Gastroesophageal sphincter (tissue), 4 donors: ENCODE results near the gene GOLGA6L26. TPM values are rescaled to one million over a fixed set of nuclear protein-coding genes. Genes with fewer than 3 reads are reported as not detected.
A peak's percentile ranks its signal among the peaks of the same experiment; 100 is the strongest.
"Not testable (repeated sequence)": the region's sequence is repeated elsewhere in the genome, so short reads cannot be mapped to it uniquely, and the experiment has no call there.

Source experiments
- ATAC-seq: fragments of 150-250 bp; one replicate; pipeline ENCODE4 v1.9.1; 2016; ENCODE audit warnings: mild to moderate bottlenecking, moderate library complexity
- H3K27ac ChIP-seq, 4 donors: fragments of 200-600 bp; sonication (generic) in 3 of 4; 1 replicate in 3 of 4; 2 replicates in 1 of 4; pipeline ENCODE4 v1.5.1; 2016 to 2019
- H3K27me3 ChIP-seq: fragments of 200-600 bp; sonication (generic); one replicate; pipeline ENCODE4 v1.5.1; 2019
- H3K36me3 ChIP-seq, 2 donors: fragments of 200-600 bp; sonication (generic); one replicate each; pipeline ENCODE4 v1.5.1; 2019; ENCODE audit warnings: control low read depth in 1 of 2
- H3K4me1 ChIP-seq, 3 donors: fragments of 200-600 bp; sonication (generic); 1 replicate in 2 of 3; 2 replicates in 1 of 3; pipeline ENCODE4 v1.5.1; 2016 to 2019; ENCODE audit warnings: control low read depth in 2 of 3
- H3K4me3 ChIP-seq, 2 donors: fragments of 200-600 bp; sonication (generic); one replicate each; pipeline ENCODE4 v1.5.1; 2019; ENCODE audit warnings: mild to moderate bottlenecking in 1 of 2, moderate library complexity in 1 of 2
- H3K9me3 ChIP-seq, 3 donors: fragments of 200-600 bp; sonication (generic); one replicate each; pipeline ENCODE4 v1.5.1; 2017 to 2019; ENCODE audit warnings: control low read depth in 2 of 3
- EP300 ChIP-seq: sonication (generic); formaldehyde crosslinking; IDR thresholded peaks from one replicate; pipeline ENCODE4 v1.6.1; 2017; ENCODE audit warnings: antibody characterized with exemption, mild to moderate bottlenecking
- POLR2A ChIP-seq, 2 donors: fragments of 450-650 bp; IDR thresholded peaks; one replicate each; pipeline ENCODE4 v1.6.1; 2017; ENCODE audit warnings: antibody characterized with exemption in 2 of 2, mild to moderate bottlenecking in 2 of 2, moderate library complexity in 1 of 2
- POLR2AphosphoS5 ChIP-seq: sonication (generic); formaldehyde crosslinking; IDR thresholded peaks from one replicate; pipeline ENCODE4 v1.6.1; 2017; ENCODE audit warnings: antibody characterized with exemption
- WGBS, 2 donors: methylation state at CpG; one replicate each; pipeline ENCODE4 v1.1.5; 2018; ENCODE audit warnings: low coverage in 1 of 2; 5-methylcytosine and 5-hydroxymethylcytosine counted together
- total RNA-seq, 4 donors: library from RNA; depleted of rRNA; stranded (reverse); fragments of >200 nt; gene quantifications; one replicate each; pipeline ENCODE4 v1.1.0, GENCODE V29; 2016
- TF ChIP-seq, protein P1 (sequence below), 4 experiments: fragments of 200-600 bp in 2 of 4; fragments of 450-650 bp in 2 of 4; sonication (generic) in 1 of 4; IDR thresholded peaks; one replicate each; pipeline ENCODE4 v1.5.1; 2017 to 2019; ENCODE audit warnings: antibody characterized with exemption in 4 of 4, mild to moderate bottlenecking in 2 of 4, moderate library complexity in 2 of 4

GOLGA6L26 gene
- total RNA-seq, 4 donors from 2014 or later: 0.27 TPM; not detected in 3

DNA sequence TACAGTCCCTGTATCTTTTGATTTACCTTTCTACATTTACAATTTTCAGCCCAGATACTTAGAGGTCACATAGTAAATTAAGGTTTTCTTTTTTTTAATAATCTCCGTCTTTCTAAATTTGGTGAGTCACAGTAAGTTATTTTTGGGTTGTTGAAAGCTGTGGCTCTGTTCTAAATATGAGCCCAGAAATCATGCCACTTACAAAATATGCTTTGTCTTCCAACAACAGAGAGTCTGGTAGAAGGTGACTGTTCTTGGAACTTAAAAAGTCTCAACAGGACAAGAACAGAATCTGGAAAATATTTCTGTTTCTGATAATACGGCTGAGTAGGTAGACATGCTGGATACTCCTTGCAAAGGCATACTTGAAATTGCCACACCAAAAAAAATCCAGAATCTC is 36.6 kb upstream of the GOLGA6L26 start:
- 13 to 31% methylated on average over 1 to 2 of the region's 2 CpGs for WGBS, 2 donors
- TF ChIP-seq, protein P1, sequence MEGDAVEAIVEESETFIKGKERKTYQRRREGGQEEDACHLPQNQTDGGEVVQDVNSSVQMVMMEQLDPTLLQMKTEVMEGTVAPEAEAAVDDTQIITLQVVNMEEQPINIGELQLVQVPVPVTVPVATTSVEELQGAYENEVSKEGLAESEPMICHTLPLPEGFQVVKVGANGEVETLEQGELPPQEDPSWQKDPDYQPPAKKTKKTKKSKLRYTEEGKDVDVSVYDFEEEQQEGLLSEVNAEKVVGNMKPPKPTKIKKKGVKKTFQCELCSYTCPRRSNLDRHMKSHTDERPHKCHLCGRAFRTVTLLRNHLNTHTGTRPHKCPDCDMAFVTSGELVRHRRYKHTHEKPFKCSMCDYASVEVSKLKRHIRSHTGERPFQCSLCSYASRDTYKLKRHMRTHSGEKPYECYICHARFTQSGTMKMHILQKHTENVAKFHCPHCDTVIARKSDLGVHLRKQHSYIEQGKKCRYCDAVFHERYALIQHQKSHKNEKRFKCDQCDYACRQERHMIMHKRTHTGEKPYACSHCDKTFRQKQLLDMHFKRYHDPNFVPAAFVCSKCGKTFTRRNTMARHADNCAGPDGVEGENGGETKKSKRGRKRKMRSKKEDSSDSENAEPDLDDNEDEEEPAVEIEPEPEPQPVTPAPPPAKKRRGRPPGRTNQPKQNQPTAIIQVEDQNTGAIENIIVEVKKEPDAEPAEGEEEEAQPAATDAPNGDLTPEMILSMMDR (IDR thresholded peaks at IDR 0.05): no peak
- TF ChIP-seq POLR2A (IDR thresholded peaks at IDR 0.05) (no peak), EP300 (no peak), POLR2AphosphoS5 (no peak)
- H3K4me3 ChIP-seq: no peak overlapping the region
- ATAC-seq: no peak
- no peaks in the 10 kb centered on the region for H3K4me1 ChIP-seq
- H3K27me3 ChIP-seq: no peaks in the 10 kb centered on the region
- H3K9me3 ChIP-seq: no peaks in the 10 kb centered on the region
- no peak overlapping the region for H3K27ac ChIP-seq
- H3K36me3 ChIP-seq: no peaks in the 10 kb centered on the region

DNA sequence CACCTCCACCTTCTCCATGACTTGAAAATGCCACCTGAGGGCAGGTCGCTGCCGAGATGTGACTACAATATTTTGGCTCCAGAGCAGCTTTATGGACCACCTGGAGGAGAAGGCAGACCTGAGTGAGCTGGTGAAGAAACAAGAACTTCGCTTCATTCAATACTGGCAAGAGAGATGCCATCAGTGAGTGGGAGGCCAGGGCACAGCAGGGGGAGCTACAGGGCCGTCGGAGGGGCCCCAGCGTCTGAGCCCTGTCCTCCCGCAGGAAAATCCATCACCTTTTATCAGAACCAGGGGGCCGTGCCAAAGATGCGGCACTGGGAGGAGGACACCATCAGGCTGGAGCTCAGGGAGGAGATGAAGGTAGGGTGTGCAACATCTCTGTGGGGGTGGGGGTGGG is 30.3 kb upstream of the GOLGA6L26 start:
- not testable (repeated sequence) for H3K27ac ChIP-seq, H3K36me3 ChIP-seq, H3K27me3 ChIP-seq, H3K4me3 ChIP-seq, H3K9me3 ChIP-seq, ATAC-seq, H3K4me1 ChIP-seq
- TF ChIP-seq, protein P1 (IDR thresholded peaks at IDR 0.05): peak in 1 of 4 experiments; percentile 15
- WGBS, 2 donors: no CpG with 5 or more reads among the region's 9 CpGs

DNA sequence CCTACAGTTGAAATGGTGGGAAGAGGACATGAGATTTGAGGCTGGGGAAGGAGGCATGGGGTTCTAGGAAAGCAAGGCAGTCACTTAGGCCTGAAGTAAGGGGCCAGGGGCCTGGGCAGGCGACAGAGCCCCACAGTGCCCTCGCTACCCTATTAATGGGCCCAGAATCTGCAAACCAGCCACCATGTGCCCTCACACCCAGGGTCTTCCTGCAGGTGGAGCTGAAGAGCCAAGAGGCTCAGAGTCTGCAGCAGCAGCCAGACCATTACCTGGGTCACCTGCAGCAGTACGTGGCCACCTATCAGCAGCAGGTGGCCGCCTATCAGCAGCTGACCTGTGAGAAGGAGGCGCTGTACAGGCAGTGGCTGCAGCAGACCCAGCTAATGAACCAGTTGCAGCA is 28.6 kb upstream of the GOLGA6L26 start:
- H3K36me3 ChIP-seq, H3K9me3 ChIP-seq, H3K4me1 ChIP-seq, ATAC-seq, H3K27me3 ChIP-seq, H3K4me3 ChIP-seq, H3K27ac ChIP-seq: not testable (repeated sequence)
- WGBS, 2 donors: no CpG with 5 or more reads among the region's 5 CpGs

DNA sequence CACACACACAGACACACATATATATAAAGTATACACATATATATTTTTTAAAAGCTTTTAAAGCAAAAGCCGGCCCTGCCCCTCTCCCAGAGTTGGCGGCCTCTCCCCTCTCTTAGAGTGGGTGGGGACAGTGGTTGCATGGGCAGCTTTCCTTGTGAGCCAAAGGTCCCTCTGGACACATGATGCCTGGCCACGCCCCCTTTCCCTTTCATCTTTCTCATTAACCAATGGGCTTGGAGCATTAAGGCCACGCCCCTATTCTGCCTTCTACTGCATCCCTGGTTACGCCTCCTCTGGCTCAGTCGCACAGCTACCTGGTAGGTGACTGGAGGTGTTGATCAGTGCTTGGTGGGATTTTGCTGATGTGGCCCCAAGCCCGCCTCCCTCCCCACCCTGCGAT is 20.5 kb upstream of the GOLGA6L26 start, which contains the start of gene GOLGA8S:
Gene GOLGA8S (plus strand): TSS at position 301 of the 400 bp plus-strand sequence. CDS start 62 bp downstream, at position 363.
- not testable (repeated sequence) for H3K9me3 ChIP-seq, H3K4me1 ChIP-seq, H3K36me3 ChIP-seq, H3K27ac ChIP-seq, ATAC-seq, H3K4me3 ChIP-seq, H3K27me3 ChIP-seq
- WGBS, 2 donors: no CpG with 5 or more reads among the region's 8 CpGs

DNA sequence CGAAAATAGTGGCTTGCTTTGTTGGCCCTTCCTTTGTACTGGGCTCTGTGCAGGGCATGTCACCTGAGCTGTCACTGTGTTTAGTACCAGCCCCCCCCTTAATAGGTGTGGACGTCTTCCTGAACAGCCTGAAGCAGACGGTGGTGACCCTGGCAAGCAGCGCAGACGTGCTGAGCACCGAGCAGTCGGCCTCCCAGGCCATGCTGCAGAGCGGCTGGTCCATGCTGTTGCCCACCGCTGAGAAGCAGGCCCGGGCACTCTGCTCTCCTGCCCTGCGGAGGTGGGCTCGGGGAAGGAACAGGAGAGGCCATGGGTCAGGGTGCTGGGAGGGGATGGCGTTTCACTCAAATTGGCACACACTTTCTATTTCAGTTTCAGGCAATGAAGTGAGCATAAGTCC is 22.8 kb downstream of the GOLGA6L26 start:
- not testable (repeated sequence) for H3K4me3 ChIP-seq, H3K4me1 ChIP-seq, H3K9me3 ChIP-seq, ATAC-seq, H3K27me3 ChIP-seq, H3K27ac ChIP-seq
- WGBS, 2 donors: 80 to 82% methylated on average over 2 to 9 of the region's 13 CpGs
- H3K36me3 ChIP-seq: peaks cover 0 to 49% of the 10 kb centered on the region in 2 donors

DNA sequence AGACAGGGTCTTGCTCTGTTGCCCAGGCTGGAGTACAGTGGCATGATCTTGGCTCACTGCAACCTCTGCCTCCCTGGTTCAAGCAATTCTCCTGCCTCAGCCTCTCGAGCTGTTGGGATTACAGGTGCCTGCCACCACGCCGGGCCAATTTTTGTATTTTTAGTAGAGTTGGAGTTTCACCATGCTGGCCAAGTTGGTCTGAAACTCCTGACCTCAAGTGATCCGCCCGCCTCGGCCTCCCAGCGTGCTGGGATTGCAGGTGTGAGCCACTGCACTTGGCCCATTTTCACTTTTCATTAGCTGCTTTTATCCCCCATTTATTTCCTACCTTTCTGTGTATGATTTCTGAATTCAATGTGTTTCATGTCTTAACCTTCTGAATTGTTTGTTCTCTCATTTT is 28.1 kb downstream of the GOLGA6L26 start:
- H3K36me3 ChIP-seq: peaks cover 0 to 51% of the 10 kb centered on the region in 2 donors
- WGBS, 2 donors: 86 to 98% methylated on average over 4 to 6 of the region's 7 CpGs
- not testable (repeated sequence) for ATAC-seq

DNA sequence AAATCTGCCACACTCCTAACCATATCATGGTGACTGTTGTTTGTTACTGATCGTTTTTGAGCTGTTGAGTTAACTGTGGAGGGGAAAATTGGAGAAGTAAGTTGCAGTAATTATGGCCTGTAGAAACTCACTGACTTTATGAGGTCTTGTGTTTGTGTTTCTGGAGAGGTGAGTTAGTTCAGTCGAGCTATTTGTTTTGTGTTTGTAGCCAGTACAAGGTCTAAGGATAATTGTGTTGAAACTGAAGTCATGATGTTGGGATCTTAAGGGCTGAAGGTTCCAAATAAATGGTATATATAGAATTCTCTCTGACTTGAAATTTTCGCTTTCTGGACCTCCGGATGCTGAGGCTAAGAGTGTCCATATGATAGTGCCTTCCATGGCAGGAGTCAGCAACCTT is 29.2 kb downstream of the GOLGA6L26 start:
- H3K9me3 ChIP-seq, ATAC-seq, H3K27me3 ChIP-seq: not testable (repeated sequence)
- H3K36me3 ChIP-seq: peaks cover 0 to 40% of the 10 kb centered on the region in 2 donors
- WGBS, 2 donors: 44 to 66% methylated on average over 3 to 4 of the region's 4 CpGs
- H3K4me1 ChIP-seq: peaks cover 0 to 24% (median 3%) of the 10 kb centered on the region in 3 donors
- H3K4me3 ChIP-seq: peak overlapping the region in 1 of 2 donors; percentile 53
- peak overlapping the region in 1 of 4 donors; percentile 76 for H3K27ac ChIP-seq

More for the DNA sequence above, 28.1 kb downstream of the GOLGA6L26 start:
- H3K4me3 ChIP-seq, H3K27ac ChIP-seq, H3K9me3 ChIP-seq, H3K27me3 ChIP-seq: not testable (repeated sequence)
- H3K4me1 ChIP-seq: peaks cover 0 to 24% (median 3%) of the 10 kb centered on the region in 3 donors

DNA sequence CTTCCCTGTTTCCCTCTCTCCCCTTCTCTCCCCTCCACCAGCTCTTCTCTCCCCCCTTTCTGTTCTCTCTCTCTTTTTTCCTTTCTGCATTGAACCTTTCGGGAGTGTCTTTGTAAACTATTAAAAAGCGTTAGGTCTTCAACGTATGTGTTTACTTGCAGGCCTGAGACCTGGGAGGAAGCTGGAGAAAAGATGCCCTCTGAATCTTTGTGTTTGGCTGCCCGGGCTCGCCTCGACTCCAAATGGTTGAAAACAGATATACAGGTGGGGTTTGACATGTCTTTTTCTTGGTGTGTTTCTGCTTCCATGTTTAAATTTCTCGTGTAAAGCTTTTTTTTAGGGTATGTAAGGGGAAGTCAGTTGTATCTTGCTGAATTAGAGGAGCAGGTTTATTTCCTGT is 29.7 kb downstream of the GOLGA6L26 start:
- peaks cover 0 to 35% of the 10 kb centered on the region in 2 donors for H3K36me3 ChIP-seq
- peaks cover 0 to 24% (median 3%) of the 10 kb centered on the region in 3 donors for H3K4me1 ChIP-seq
- H3K27ac ChIP-seq: peak overlapping the region; percentile 67 to 86 (median 76)
- ATAC-seq, H3K9me3 ChIP-seq, H3K27me3 ChIP-seq: not testable (repeated sequence)
- H3K4me3 ChIP-seq: peak overlapping the region; percentile 53 to 89
- WGBS, 2 donors: 0% methylated on average over 3 to 4 of the region's 7 CpGs
